Caco-2 (cell line): ENCODE measurements around the gene B3GLCT. TPM values are rescaled to one million over a fixed set of nuclear protein-coding genes. Genes with fewer than 3 reads are reported as not detected.
A peak's percentile ranks its signal among the peaks of the same experiment; 100 is the strongest.

Experiments
- BruUV-seq: library from RNA; stranded (reverse); fragments of 400-500 nt; replicated peaks from 2 replicates; lab custom pipeline; 2021; lab: Mats Ljungman, UMichigan
- CTCF ChIA-PET: fragments of 300-600 bp; sonication (Branson Sonifier 250); formaldehyde crosslinking; loops from one replicate; lab custom pipeline; 2022; ENCODE audit warnings: antibody characterized with exemption; lab: Charles Lee
- POLR2A ChIA-PET: fragments of 300-600 bp; sonication (Branson Sonifier 250); formaldehyde crosslinking; loops from one replicate; lab custom pipeline; 2022; ENCODE audit warnings: antibody characterized with exemption; lab: Charles Lee
- DNase-seq, 2 experiments: peaks; one replicate each; pipeline versions ENCODE4 v3.0.0 to v3.0.0-alpha.2; 2020 to 2022
- H3K27me3 ChIP-seq: replicated peaks from 2 replicates; pipeline ENCODE4 v1.6.0; 2011; ENCODE audit warnings: low read length; ENCODE audit not compliant: control insufficient read depth, insufficient read depth
- H3K36me3 ChIP-seq: 2 replicates; pipeline ENCODE4 v1.5.1; 2011; ENCODE audit warnings: low read length; ENCODE audit not compliant: control insufficient read depth, insufficient read depth
- H3K4me1 ChIP-seq: fragments of 250-450 bp; sonication (Bioruptor Pico); 2 replicates; pipeline ENCODE4 v1.5.1; 2020; ENCODE audit warnings: mild to moderate bottlenecking
- H3K4me3 ChIP-seq: 2 replicates; pipeline ENCODE4 v1.5.1; 2011; ENCODE audit warnings: low read depth, mild to moderate bottlenecking, control low read depth, low read length
- H3K9me3 ChIP-seq: fragments of 250-450 bp; sonication (Bioruptor Pico); 2 replicates; pipeline ENCODE4 v1.5.1; 2020; ENCODE audit warnings: mild to moderate bottlenecking, moderate library complexity
- H3K27ac Mint-ChIP-seq: one replicate; pipeline ENCODE4 v1.8.0; 2022; ENCODE audit warnings: mixed read lengths; ENCODE audit not compliant: unreplicated experiment
- H3K27me3 Mint-ChIP-seq: one replicate; pipeline ENCODE4 v1.8.0; 2022; ENCODE audit warnings: mixed read lengths; ENCODE audit not compliant: insufficient read depth, unreplicated experiment
- H3K36me3 Mint-ChIP-seq: one replicate; pipeline ENCODE4 v1.8.0; 2022; ENCODE audit warnings: mild to moderate bottlenecking, mixed read lengths; ENCODE audit not compliant: insufficient read depth, unreplicated experiment
- H3K4me1 Mint-ChIP-seq: one replicate; pipeline ENCODE4 v1.8.0; 2022; ENCODE audit warnings: low read depth, mixed read lengths; ENCODE audit not compliant: unreplicated experiment
- H3K4me3 Mint-ChIP-seq: one replicate; pipeline ENCODE4 v1.8.0; 2022; ENCODE audit warnings: mild to moderate bottlenecking, moderate library complexity, mixed read lengths; ENCODE audit not compliant: unreplicated experiment
- H3K9me3 Mint-ChIP-seq: one replicate; pipeline ENCODE4 v1.8.0; 2022; ENCODE audit warnings: mixed read lengths; ENCODE audit not compliant: unreplicated experiment
- intact Hi-C: fragments of 100-400 bp; cut with micrococcal nuclease; formaldehyde crosslinking; loops from one replicate; pipeline ENCODE4 v1.10.0; 2022; ENCODE audit not compliant: unreplicated experiment
- total RNA-seq: library from RNA; stranded (reverse); gene quantifications from 2 replicates; pipeline ENCODE4 v1.2.3, GENCODE V29; 2022
- TF ChIP-seq, protein P1 (sequence below), 2 experiments: fragments of 200-600 bp in 1 of 2; IDR thresholded peaks; 1 replicate in 1 of 2; 2 replicates in 1 of 2; pipeline versions ENCODE4 v1.5.1 to v1.8.0; 2011 to 2022; ENCODE audit warnings: antibody characterized with exemption in 1 of 2, control low read depth in 1 of 2, inconsistent platforms in 1 of 2, low read depth in 1 of 2, low read length in 1 of 2, mild to moderate bottlenecking in 1 of 2, moderate library complexity in 1 of 2; ENCODE audit not compliant: insufficient read depth in 1 of 2, severe bottlenecking in 1 of 2, unreplicated experiment in 1 of 2

B3GLCT gene
- total RNA-seq, 1 experiment from 2014 or later, result 4.5 TPM

DNA sequence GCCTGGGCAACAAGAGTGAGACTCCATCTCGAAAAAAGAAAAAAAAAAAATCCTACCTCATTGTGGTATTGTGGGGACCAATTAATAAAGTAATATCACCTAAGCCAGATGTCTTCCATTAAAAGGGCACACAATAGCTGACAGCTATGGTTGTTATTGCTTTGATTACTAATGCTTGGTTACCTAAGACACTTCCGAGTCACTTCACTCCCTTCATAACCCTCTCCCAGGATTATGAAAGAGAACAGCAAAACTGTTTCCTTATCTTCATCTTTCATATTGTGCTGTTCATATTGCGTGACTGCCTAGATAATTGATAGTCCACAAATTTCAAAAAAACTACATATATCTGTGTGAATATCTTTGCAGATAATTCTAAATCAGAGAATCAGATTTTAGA is 27.8 kb upstream of the B3GLCT start:
- Mint-ChIP-seq H3K27me3 (no peaks in the 10 kb centered on the region), H3K27ac (peak overlapping the region; percentile 90), H3K4me3 (no peak overlapping the region), H3K36me3 (peaks cover under 1% of the 10 kb centered on the region), H3K4me1 (peaks cover 27% of the 10 kb centered on the region), H3K9me3 (peaks cover 15% of the 10 kb centered on the region)
- H3K36me3 ChIP-seq, result no peaks in the 10 kb centered on the region
- H3K4me3 ChIP-seq, result no peak overlapping the region
- no TSS peak for BruUV-seq
- TF ChIP-seq, protein P1, sequence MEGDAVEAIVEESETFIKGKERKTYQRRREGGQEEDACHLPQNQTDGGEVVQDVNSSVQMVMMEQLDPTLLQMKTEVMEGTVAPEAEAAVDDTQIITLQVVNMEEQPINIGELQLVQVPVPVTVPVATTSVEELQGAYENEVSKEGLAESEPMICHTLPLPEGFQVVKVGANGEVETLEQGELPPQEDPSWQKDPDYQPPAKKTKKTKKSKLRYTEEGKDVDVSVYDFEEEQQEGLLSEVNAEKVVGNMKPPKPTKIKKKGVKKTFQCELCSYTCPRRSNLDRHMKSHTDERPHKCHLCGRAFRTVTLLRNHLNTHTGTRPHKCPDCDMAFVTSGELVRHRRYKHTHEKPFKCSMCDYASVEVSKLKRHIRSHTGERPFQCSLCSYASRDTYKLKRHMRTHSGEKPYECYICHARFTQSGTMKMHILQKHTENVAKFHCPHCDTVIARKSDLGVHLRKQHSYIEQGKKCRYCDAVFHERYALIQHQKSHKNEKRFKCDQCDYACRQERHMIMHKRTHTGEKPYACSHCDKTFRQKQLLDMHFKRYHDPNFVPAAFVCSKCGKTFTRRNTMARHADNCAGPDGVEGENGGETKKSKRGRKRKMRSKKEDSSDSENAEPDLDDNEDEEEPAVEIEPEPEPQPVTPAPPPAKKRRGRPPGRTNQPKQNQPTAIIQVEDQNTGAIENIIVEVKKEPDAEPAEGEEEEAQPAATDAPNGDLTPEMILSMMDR (IDR thresholded peaks at IDR 0.05; ENCODE audit: insufficient read depth in 1 of 2, low read depth in 1 of 2, low read length in 1 of 2, severe bottlenecking in 1 of 2, unreplicated experiment in 1 of 2), result no peak
- POLR2A ChIA-PET, result no interaction called here
- CTCF ChIA-PET, result no interaction called here
- DNase-seq, result no peak
- intact Hi-C loops, result loop anchor here (1.0 to 10.0 kb wide), 3 partner anchors 10 to 253 kb away; partner anchors contain the start of gene B3GLCT
- no peaks in the 10 kb centered on the region for H3K27me3 ChIP-seq
- peaks cover 29% of the 10 kb centered on the region for H3K4me1 ChIP-seq
- no peaks in the 10 kb centered on the region for H3K9me3 ChIP-seq

DNA sequence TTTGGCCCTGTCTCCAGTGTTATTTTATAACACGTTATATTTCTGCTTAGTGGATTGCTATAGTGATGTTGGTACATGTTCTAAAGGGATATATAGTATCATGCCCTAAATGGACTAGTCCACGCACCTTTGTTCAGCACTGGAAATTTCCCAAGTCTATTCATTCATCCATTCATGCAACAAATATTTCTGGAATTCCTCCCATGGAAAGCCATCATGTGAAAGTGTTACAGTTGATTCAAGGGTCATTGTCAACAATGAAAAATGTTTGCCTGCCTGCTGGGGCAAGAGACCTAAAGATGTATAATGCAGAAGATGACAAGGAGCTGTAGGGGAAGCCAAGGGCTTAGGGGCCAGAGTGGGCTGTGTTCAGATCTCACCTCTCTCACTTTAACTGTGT is 27.2 kb upstream of the B3GLCT start:
- peak overlapping the region; percentile 90 for H3K27ac Mint-ChIP-seq

GRCh38 chr13:31174018-31174417 is 25.8 kb upstream of the B3GLCT start:
- BruUV-seq, result no TSS peak
- intact Hi-C loops, result loop anchor here (10.0 kb wide), 1 partner anchor 251 kb away; no protein-coding TSS in a partner anchor
- H3K36me3 Mint-ChIP-seq, result peaks cover 5% of the 10 kb centered on the region
- H3K9me3 Mint-ChIP-seq, result peaks cover 22% of the 10 kb centered on the region
- Histone ChIP-seq H3K4me3 (no peak overlapping the region), H3K4me1 (peaks cover 18% of the 10 kb centered on the region), H3K27me3 (no peaks in the 10 kb centered on the region), H3K9me3 (no peaks in the 10 kb centered on the region; the same call in 1 of the 2 replicates), H3K36me3 (no peaks in the 10 kb centered on the region)
- peak overlapping the region; percentile 90 for H3K27ac Mint-ChIP-seq
- TF ChIP-seq, protein P1 (IDR thresholded peaks at IDR 0.05; ENCODE audit: insufficient read depth in 1 of 2, low read depth in 1 of 2, low read length in 1 of 2, severe bottlenecking in 1 of 2, unreplicated experiment in 1 of 2), result peak; percentile 16 to 18
- H3K4me1 Mint-ChIP-seq, result peaks cover 24% of the 10 kb centered on the region
- ChIA-PET CTCF (interaction anchor here (0.6 to 1.2 kb wide), 3 partner anchors 9 to 250 kb away, joined by 3 to 9 read pairs (median 3); partner anchors contain the start of gene B3GLCT), POLR2A (no interaction called here)
- no peak for DNase-seq
- no peak overlapping the region for H3K4me3 Mint-ChIP-seq
- no peaks in the 10 kb centered on the region for H3K27me3 Mint-ChIP-seq

More for the DNA sequence above, 27.2 kb upstream of the B3GLCT start:
- BruUV-seq, result no TSS peak
- intact Hi-C loops, result loop anchor here (1.0 to 10.0 kb wide), 3 partner anchors 10 to 252 kb away; partner anchors contain the start of gene B3GLCT
- Mint-ChIP-seq H3K4me3 (peak overlapping the region; percentile 13), H3K4me1 (peaks cover 25% of the 10 kb centered on the region), H3K27me3 (no peaks in the 10 kb centered on the region), H3K36me3 (peaks cover 5% of the 10 kb centered on the region), H3K9me3 (peaks cover 19% of the 10 kb centered on the region)
- H3K9me3 ChIP-seq, result no peaks in the 10 kb centered on the region; the same call in 1 of the 2 replicates
- H3K36me3 ChIP-seq, result no peaks in the 10 kb centered on the region
- peak; percentile 54 to 67 for DNase-seq
- TF ChIP-seq, protein P1 (IDR thresholded peaks at IDR 0.05; ENCODE audit: insufficient read depth in 1 of 2, low read depth in 1 of 2, low read length in 1 of 2, severe bottlenecking in 1 of 2, unreplicated experiment in 1 of 2), result no peak
- CTCF ChIA-PET, result no interaction called here
- POLR2A ChIA-PET, result no interaction called here
- H3K4me3 ChIP-seq, result no peak overlapping the region
- peaks cover 24% of the 10 kb centered on the region for H3K4me1 ChIP-seq
- H3K27me3 ChIP-seq, result no peaks in the 10 kb centered on the region
